ENCODE results near the gene SLC16A1. TPM values are rescaled to one million over a fixed set of nuclear protein-coding genes. Genes with fewer than 3 reads are reported as not detected.

The SLC16A1 gene
- total RNA-seq, 1 donor from 2014 or later: 58.7 TPM

- Mint-ChIP-seq H3K27ac (ENCODE audit: unreplicated experiment) (no peak overlapping the region), H3K4me3 (ENCODE audit: unreplicated experiment) (no peak overlapping the region)
These were observed 77.7 kb downstream of the SLC16A1 start for GRCh38 chr1:112878321-112878720.

GRCh38 chr1:112877750-112878149, 78.2 kb downstream of the SLC16A1 start:
- TF ChIP-seq CTCF (IDR thresholded peaks at IDR 0.05): no peak
- Mint-ChIP-seq H3K4me1 (ENCODE audit: unreplicated experiment) (peaks cover 2% of the 10 kb centered on the region), H3K27me3 (ENCODE audit: unreplicated experiment) (no peaks in the 10 kb centered on the region), H3K36me3 (ENCODE audit: unreplicated experiment) (no peaks in the 10 kb centered on the region), H3K9me3 (ENCODE audit: unreplicated experiment) (no peaks in the 10 kb centered on the region), H3K27ac (ENCODE audit: unreplicated experiment) (no peak overlapping the region), H3K4me3 (ENCODE audit: unreplicated experiment) (no peak overlapping the region)
- DNase-seq (ENCODE audit: extremely low spot score, unreplicated experiment): no peak

More at GRCh38 chr1:112878321-112878720, 77.7 kb downstream of the SLC16A1 start:
- no peaks in the 10 kb centered on the region for H3K9me3 Mint-ChIP-seq (ENCODE audit: unreplicated experiment)
- no peak for TF ChIP-seq CTCF (IDR thresholded peaks at IDR 0.05)
- no peak for DNase-seq (ENCODE audit: extremely low spot score, unreplicated experiment)
- no peaks in the 10 kb centered on the region for H3K27me3 Mint-ChIP-seq (ENCODE audit: unreplicated experiment)
- peaks cover 2% of the 10 kb centered on the region for H3K4me1 Mint-ChIP-seq (ENCODE audit: unreplicated experiment)
- H3K36me3 Mint-ChIP-seq (ENCODE audit: unreplicated experiment): no peaks in the 10 kb centered on the region

- Mint-ChIP-seq H3K27ac (ENCODE audit: unreplicated experiment) (no peak overlapping the region), H3K36me3 (ENCODE audit: unreplicated experiment) (no peaks in the 10 kb centered on the region), H3K4me3 (ENCODE audit: unreplicated experiment) (no peak overlapping the region), H3K4me1 (ENCODE audit: unreplicated experiment) (peaks cover 2% of the 10 kb centered on the region), H3K27me3 (ENCODE audit: unreplicated experiment) (no peaks in the 10 kb centered on the region), H3K9me3 (ENCODE audit: unreplicated experiment) (no peaks in the 10 kb centered on the region)
- no peak for DNase-seq (ENCODE audit: extremely low spot score, unreplicated experiment)
- TF ChIP-seq CTCF (IDR thresholded peaks at IDR 0.05): no peak
These were observed 79.7 kb downstream of the SLC16A1 start for GRCh38 chr1:112876315-112876714.

GRCh38 chr1:112872551-112872962, 83.4 kb downstream of the SLC16A1 start:
- H3K27me3 Mint-ChIP-seq (ENCODE audit: unreplicated experiment): no peaks in the 10 kb centered on the region
- no peak for TF ChIP-seq CTCF (IDR thresholded peaks at IDR 0.05)
- no peak overlapping the region for H3K4me3 Mint-ChIP-seq (ENCODE audit: unreplicated experiment)
- no peaks in the 10 kb centered on the region for H3K4me1 Mint-ChIP-seq (ENCODE audit: unreplicated experiment)
- H3K9me3 Mint-ChIP-seq (ENCODE audit: unreplicated experiment): no peaks in the 10 kb centered on the region
- no peak overlapping the region for H3K27ac Mint-ChIP-seq (ENCODE audit: unreplicated experiment)
- no peak for DNase-seq (ENCODE audit: extremely low spot score, unreplicated experiment)
- no peaks in the 10 kb centered on the region for H3K36me3 Mint-ChIP-seq (ENCODE audit: unreplicated experiment)

GRCh38 chr1:112870887-112871646, 84.9 kb downstream of the SLC16A1 start:
- H3K4me3 Mint-ChIP-seq (ENCODE audit: unreplicated experiment): no peak overlapping the region
- H3K36me3 Mint-ChIP-seq (ENCODE audit: unreplicated experiment): no peaks in the 10 kb centered on the region
- no peak for TF ChIP-seq CTCF (IDR thresholded peaks at IDR 0.05)
- H3K27me3 Mint-ChIP-seq (ENCODE audit: unreplicated experiment): no peaks in the 10 kb centered on the region
- no peaks in the 10 kb centered on the region for H3K9me3 Mint-ChIP-seq (ENCODE audit: unreplicated experiment)
- peaks cover 8% of the 10 kb centered on the region for H3K4me1 Mint-ChIP-seq (ENCODE audit: unreplicated experiment)
- H3K27ac Mint-ChIP-seq (ENCODE audit: unreplicated experiment): no peak overlapping the region
- no peak for DNase-seq (ENCODE audit: extremely low spot score, unreplicated experiment)
